Neural crest cell (in vitro differentiated cells): ENCODE measurements around the gene SLC13A2. TPM values are rescaled to one million over a fixed set of nuclear protein-coding genes. Genes with fewer than 3 reads are reported as not detected.

Experiments
- DNase-seq: peaks from one replicate; pipeline ENCODE4 v3.0.0; 2021; ENCODE audit warnings: low read depth, mixed read lengths, low spot score
- H3K27ac Mint-ChIP-seq: one replicate; pipeline ENCODE4 v1.8.0; 2021; ENCODE audit warnings: mild to moderate bottlenecking, mixed read lengths; ENCODE audit not compliant: unreplicated experiment
- H3K27me3 Mint-ChIP-seq: 2 replicates; pipeline ENCODE4 v1.8.0; 2021; ENCODE audit warnings: low read depth, mild to moderate bottlenecking, mixed read lengths
- H3K36me3 Mint-ChIP-seq: 2 replicates; pipeline ENCODE4 v1.8.0; 2021; ENCODE audit warnings: low read depth, mild to moderate bottlenecking, mixed read lengths
- H3K4me1 Mint-ChIP-seq: 2 replicates; pipeline ENCODE4 v1.8.0; 2021; ENCODE audit warnings: mixed read lengths
- H3K4me3 Mint-ChIP-seq: one replicate; pipeline ENCODE4 v1.8.0; 2021; ENCODE audit warnings: mild to moderate bottlenecking, mixed read lengths
- H3K9me3 Mint-ChIP-seq: 2 replicates; pipeline ENCODE4 v1.8.0; 2021; ENCODE audit warnings: mixed read lengths
- CTCF ChIP-seq: fragments of 200-600 bp; sonication (generic); conservative IDR thresholded peaks from 2 replicates; pipeline ENCODE4 v1.5.0; 2021; ENCODE audit warnings: antibody characterized with exemption, mild to moderate bottlenecking
- total RNA-seq: library from RNA; stranded (reverse); gene quantifications from 2 replicates; pipeline ENCODE4 v1.2.1, GENCODE V29; 2021

Gene SLC13A2
- total RNA-seq, 1 donor from 2014 or later, result not detected

GRCh38 chr17:28487881-28488532 is 14.6 kb downstream of the SLC13A2 start:
- no peak overlapping the region for H3K27ac Mint-ChIP-seq
- H3K9me3 Mint-ChIP-seq, result no peaks in the 10 kb centered on the region
- TF ChIP-seq CTCF, result no peak
- peaks cover 7% of the 10 kb centered on the region for H3K27me3 Mint-ChIP-seq
- no peak for DNase-seq
- no peak overlapping the region for H3K4me3 Mint-ChIP-seq
- peaks cover 3% of the 10 kb centered on the region for H3K4me1 Mint-ChIP-seq
- H3K36me3 Mint-ChIP-seq, result no peaks in the 10 kb centered on the region

DNA sequence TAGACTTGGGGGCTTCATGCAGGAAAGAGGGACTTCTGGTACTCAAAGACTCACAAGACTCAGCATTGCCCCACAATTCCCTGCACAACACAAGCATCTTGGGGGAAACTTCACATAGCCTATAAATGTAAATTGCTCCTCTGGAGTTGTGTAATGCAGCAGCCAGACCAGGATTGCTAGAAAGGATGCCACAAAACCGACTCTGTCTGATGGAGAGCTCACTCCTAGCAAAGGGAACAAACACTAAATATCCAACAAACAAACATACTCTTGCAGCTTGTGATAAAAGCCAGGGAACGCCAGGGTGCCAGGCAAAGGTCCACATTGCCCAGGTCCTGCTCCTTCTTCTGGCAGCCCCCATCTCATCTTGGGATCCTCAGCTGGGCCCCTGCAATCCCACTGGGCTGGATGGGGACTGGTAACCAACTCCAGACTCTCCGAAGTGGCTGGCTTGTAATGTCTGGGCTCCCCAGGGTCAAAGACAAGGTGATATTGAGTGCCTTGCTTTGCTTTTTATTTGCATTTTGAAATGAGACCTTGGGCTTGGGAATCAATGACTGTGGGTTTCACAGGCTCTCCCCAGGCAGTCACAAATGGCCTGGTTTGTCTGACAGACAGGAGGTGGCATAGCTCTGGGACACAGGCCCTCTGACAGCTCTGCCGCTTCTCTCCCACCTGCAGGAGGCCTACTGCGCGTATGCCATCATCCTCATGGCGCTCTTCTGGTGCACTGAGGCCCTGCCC is 15.3 kb downstream of the SLC13A2 start:
- TF ChIP-seq CTCF, result no peak
- Mint-ChIP-seq H3K27ac (no peak overlapping the region), H3K36me3 (no peaks in the 10 kb centered on the region), H3K27me3 (peaks cover 7% of the 10 kb centered on the region), H3K4me1 (peaks cover 3% of the 10 kb centered on the region), H3K4me3 (no peak overlapping the region), H3K9me3 (no peaks in the 10 kb centered on the region)
- no peak for DNase-seq

GRCh38 chr17:28491286-28491685 is 17.8 kb downstream of the SLC13A2 start:
- Mint-ChIP-seq H3K27me3 (peaks cover 2% of the 10 kb centered on the region), H3K4me1 (peaks cover 3% of the 10 kb centered on the region), H3K36me3 (no peaks in the 10 kb centered on the region), H3K4me3 (no peak overlapping the region), H3K27ac (no peak overlapping the region), H3K9me3 (no peaks in the 10 kb centered on the region)
- no peak for TF ChIP-seq CTCF
- DNase-seq, result no peak

GRCh38 chr17:28491860-28492259 is 18.4 kb downstream of the SLC13A2 start:
- Mint-ChIP-seq H3K4me1 (peaks cover 3% of the 10 kb centered on the region), H3K9me3 (no peaks in the 10 kb centered on the region), H3K27me3 (peaks cover 2% of the 10 kb centered on the region), H3K36me3 (no peaks in the 10 kb centered on the region), H3K4me3 (no peak overlapping the region), H3K27ac (no peak overlapping the region)
- no peak for TF ChIP-seq CTCF
- no peak for DNase-seq

- no peak for DNase-seq
- H3K27ac Mint-ChIP-seq, result no peak overlapping the region
- no peaks in the 10 kb centered on the region for H3K9me3 Mint-ChIP-seq
- TF ChIP-seq CTCF, result no peak
- H3K27me3 Mint-ChIP-seq, result peaks cover 2% of the 10 kb centered on the region
- peaks cover 3% of the 10 kb centered on the region for H3K4me1 Mint-ChIP-seq
- H3K36me3 Mint-ChIP-seq, result no peaks in the 10 kb centered on the region
- no peak overlapping the region for H3K4me3 Mint-ChIP-seq
These were observed 19.2 kb downstream of the SLC13A2 start for GRCh38 chr17:28492352-28493310.
